Duodenal mucosa (tissue), 2 donors: ENCODE data around the gene LRRC15.

Experiments
- H3K27ac ChIP-seq: one replicate; pipeline ENCODE4 v1.7.0; 2013; ENCODE audit warnings: low read depth, low read length
- H3K27me3 ChIP-seq, 2 donors: one replicate each; pipeline ENCODE4 v1.7.0; 2013; ENCODE audit warnings: low read length in 2 of 2, control low read depth in 1 of 2; ENCODE audit not compliant: insufficient read depth in 2 of 2, control insufficient read depth in 1 of 2
- H3K36me3 ChIP-seq, 2 donors: one replicate each; pipeline ENCODE4 v1.7.0; 2013; ENCODE audit warnings: low read length in 2 of 2, control low read depth in 1 of 2; ENCODE audit not compliant: insufficient read depth in 2 of 2, control insufficient read depth in 1 of 2
- H3K4me1 ChIP-seq, 2 donors: one replicate each; pipeline ENCODE4 v1.7.0; 2013; ENCODE audit warnings: low read length in 2 of 2, control low read depth in 1 of 2; ENCODE audit not compliant: insufficient read depth in 2 of 2, control insufficient read depth in 1 of 2
- H3K4me3 ChIP-seq, 2 donors: one replicate each; pipeline ENCODE4 v1.7.0; 2013; ENCODE audit warnings: low read length in 2 of 2, low read depth in 1 of 2
- H3K9ac ChIP-seq, 2 donors: one replicate each; pipeline ENCODE4 v1.7.0; 2013; ENCODE audit warnings: low read length in 2 of 2, low read depth in 1 of 2
- H3K9me3 ChIP-seq, 2 donors: one replicate each; pipeline ENCODE4 v1.7.0; 2013; ENCODE audit warnings: low read length in 2 of 2, control low read depth in 1 of 2; ENCODE audit not compliant: control insufficient read depth in 1 of 2

Gene LRRC15

DNA sequence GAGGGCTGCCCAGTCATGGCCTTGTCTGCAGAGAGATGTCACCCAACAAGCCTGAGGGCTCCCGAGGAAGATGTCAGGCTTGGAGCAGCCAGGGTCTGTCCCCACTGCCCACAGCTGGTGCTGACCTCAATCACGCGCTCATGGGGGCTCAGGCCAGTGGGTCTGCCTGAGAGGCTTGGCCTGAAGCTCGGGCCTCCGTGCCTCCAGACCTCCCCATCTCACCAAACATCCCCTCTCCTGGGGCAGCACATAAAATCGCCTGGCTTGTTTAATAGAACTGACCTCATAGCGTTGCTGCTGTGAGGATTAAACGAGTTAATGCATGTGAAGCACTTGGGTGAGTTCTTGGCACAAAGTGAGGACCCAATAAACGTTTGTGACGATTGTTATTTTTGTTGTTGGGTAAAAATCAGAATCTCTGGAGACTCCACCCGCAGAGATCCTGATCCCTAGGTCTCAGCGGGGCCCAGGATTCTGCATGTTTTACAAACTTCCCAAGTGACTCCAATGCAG, 3.5 kb downstream of the LRRC15 start:
- Histone ChIP-seq H3K27ac (no peak overlapping the region), H3K9me3 (no peaks in the 10 kb centered on the region), H3K36me3 (no peaks in the 10 kb centered on the region), H3K9ac (no peak overlapping the region), H3K4me3 (no peak overlapping the region), H3K4me1 (peaks cover 0 to 4% of the 10 kb centered on the region in 2 donors), H3K27me3 (peaks cover 18 to 24% of the 10 kb centered on the region in 2 donors)

DNA sequence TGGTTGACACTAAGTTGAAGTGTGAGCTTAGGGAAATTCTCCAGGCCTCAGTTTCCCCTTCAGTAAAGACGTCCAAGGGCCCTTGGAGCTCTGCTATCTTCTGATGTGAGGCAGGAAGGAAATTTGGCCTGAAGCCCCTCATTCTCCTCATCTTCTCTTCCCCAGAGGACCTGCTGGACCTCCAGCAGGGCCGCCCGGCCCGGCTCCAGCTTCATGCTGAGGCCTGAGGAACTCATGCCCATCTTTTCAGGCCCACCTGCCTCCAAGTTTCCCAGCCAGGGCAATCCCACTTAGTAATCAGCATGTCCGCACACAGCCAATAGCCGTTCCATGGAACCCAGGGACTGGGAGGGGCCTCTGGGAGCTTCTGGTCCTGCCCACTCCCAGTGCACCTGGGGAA, 4.0 kb downstream of the LRRC15 start:
- Histone ChIP-seq H3K27me3 (peaks cover 18 to 22% of the 10 kb centered on the region in 2 donors), H3K9ac (no peak overlapping the region), H3K4me1 (peaks cover 0 to 4% of the 10 kb centered on the region in 2 donors), H3K9me3 (no peaks in the 10 kb centered on the region), H3K27ac (no peak overlapping the region), H3K36me3 (no peaks in the 10 kb centered on the region), H3K4me3 (no peak overlapping the region)

GRCh38 chr3:194364652-194365434, 4.7 kb downstream of the LRRC15 start:
- no peaks in the 10 kb centered on the region for H3K36me3 ChIP-seq
- no peak overlapping the region for H3K9ac ChIP-seq
- H3K9me3 ChIP-seq = no peaks in the 10 kb centered on the region
- no peak overlapping the region for H3K27ac ChIP-seq
- no peak overlapping the region for H3K4me3 ChIP-seq
- H3K4me1 ChIP-seq = peaks cover 0 to 4% of the 10 kb centered on the region in 2 donors
- H3K27me3 ChIP-seq = peaks cover 16 to 21% of the 10 kb centered on the region in 2 donors

DNA sequence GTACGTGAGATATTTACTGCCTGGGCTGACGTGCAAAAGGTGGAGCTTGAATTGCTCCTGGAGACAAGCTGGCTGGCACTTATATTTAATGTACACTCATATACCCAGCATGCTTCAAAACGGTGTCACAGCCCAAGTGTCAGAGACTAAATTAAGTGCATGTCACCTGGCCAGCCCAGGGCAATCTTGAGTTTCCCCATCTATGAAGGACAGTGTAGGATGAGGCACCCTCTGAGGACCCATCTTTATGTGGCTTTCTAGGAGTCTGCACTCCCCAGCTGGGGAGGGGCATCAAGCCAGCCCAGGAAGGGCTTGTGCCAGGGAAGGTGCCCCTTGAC, 5.3 kb downstream of the LRRC15 start:
- no peak overlapping the region for H3K4me3 ChIP-seq
- H3K9ac ChIP-seq = no peak overlapping the region
- no peak overlapping the region for H3K27ac ChIP-seq
- no peaks in the 10 kb centered on the region for H3K9me3 ChIP-seq
- H3K27me3 ChIP-seq = peaks cover 11 to 17% of the 10 kb centered on the region in 2 donors
- peaks cover 0 to 4% of the 10 kb centered on the region in 2 donors for H3K4me1 ChIP-seq
- H3K36me3 ChIP-seq = no peaks in the 10 kb centered on the region

GRCh38 chr3:194360568-194360967, 9.0 kb downstream of the LRRC15 start:
- no peak overlapping the region for H3K4me3 ChIP-seq
- H3K27me3 ChIP-seq = no peaks in the 10 kb centered on the region
- peaks cover 0 to 4% of the 10 kb centered on the region in 2 donors for H3K4me1 ChIP-seq
- H3K27ac ChIP-seq = no peak overlapping the region
- no peaks in the 10 kb centered on the region for H3K9me3 ChIP-seq
- H3K9ac ChIP-seq = no peak overlapping the region
- H3K36me3 ChIP-seq = no peaks in the 10 kb centered on the region

DNA sequence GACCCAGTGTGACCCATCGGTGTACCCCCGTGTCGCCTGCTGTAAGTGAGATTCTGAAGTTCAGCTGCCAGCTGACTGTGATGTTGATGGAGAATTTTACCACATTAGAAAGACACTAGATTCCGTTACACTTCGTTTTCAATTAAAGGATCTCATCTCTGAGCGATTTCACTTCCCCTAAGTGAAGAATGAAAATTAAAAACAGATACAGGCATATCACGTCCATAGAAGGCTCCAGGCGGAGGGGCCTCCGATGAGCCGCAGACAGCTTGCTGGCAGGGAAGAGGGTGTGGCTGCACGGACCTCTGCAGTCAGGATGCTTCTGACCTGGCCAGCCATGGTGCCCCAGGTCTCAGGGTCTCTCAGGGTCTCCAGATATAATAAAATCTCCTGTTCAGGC, 11.9 kb downstream of the LRRC15 start:
- Histone ChIP-seq H3K27me3 (no peaks in the 10 kb centered on the region), H3K27ac (no peak overlapping the region), H3K4me3 (no peak overlapping the region), H3K9ac (no peak overlapping the region), H3K4me1 (no peaks in the 10 kb centered on the region), H3K36me3 (no peaks in the 10 kb centered on the region), H3K9me3 (no peaks in the 10 kb centered on the region)

GRCh38 chr3:194355379-194355778, 14.2 kb downstream of the LRRC15 start:
- H3K4me1 ChIP-seq = no peaks in the 10 kb centered on the region
- H3K9ac ChIP-seq = no peak overlapping the region
- H3K36me3 ChIP-seq = no peaks in the 10 kb centered on the region
- no peaks in the 10 kb centered on the region for H3K27me3 ChIP-seq
- H3K4me3 ChIP-seq = no peak overlapping the region
- H3K9me3 ChIP-seq = no peaks in the 10 kb centered on the region
- no peak overlapping the region for H3K27ac ChIP-seq

DNA sequence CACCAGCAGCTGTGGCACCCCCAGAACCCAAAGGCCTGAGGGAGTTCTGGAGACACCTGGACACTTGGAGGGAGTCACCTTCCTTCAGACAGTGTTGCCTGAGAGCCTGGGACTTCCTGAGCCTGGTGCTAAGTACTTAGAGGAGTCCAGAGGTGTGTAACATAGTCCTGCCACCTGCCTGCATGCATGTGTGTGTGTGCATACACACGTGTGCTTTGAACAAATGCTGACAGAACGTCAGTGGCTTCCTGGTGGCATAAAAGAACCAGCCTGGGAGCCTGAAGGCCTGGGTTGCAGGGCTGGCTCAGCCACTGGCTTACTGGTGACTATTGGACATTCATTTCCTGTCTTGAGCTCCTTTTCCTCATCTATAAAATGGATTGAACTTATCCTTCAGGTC, 15.2 kb downstream of the LRRC15 start:
- no peak overlapping the region for H3K27ac ChIP-seq
- H3K9me3 ChIP-seq = no peaks in the 10 kb centered on the region
- no peak overlapping the region for H3K9ac ChIP-seq
- H3K4me1 ChIP-seq = no peaks in the 10 kb centered on the region
- no peaks in the 10 kb centered on the region for H3K36me3 ChIP-seq
- no peaks in the 10 kb centered on the region for H3K27me3 ChIP-seq
- no peak overlapping the region for H3K4me3 ChIP-seq

DNA sequence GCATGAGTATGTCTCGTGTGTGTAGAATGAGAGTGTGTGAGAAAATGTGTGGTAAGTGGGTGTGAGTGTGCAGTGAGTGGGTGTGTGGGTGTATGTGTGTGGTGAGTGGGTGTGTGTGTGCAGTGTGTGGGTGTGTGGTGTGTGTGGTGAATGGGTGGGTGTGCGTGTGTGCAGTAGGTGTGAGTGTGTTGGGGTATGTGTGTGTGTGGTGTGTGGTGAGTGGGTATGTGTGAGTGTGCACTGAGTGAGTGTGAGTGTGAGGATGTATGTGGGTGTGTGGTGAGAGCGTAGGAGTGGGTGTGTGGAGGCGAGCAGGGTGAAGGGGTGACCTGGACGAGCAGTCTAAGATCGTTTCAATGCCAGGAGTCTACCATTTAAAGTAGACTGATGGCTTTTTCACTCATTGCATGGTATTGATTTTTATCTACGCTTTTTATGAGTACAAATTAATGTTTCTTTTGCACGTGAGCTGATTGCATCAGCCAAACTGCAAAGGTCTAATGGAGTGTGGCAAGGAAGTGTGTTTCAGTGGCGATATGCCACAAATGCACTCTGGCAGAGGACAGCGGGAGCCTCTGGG, 16.8 kb downstream of the LRRC15 start:
- no peaks in the 10 kb centered on the region for H3K27me3 ChIP-seq
- H3K9ac ChIP-seq = no peak overlapping the region
- H3K4me3 ChIP-seq = no peak overlapping the region
- no peaks in the 10 kb centered on the region for H3K36me3 ChIP-seq
- no peaks in the 10 kb centered on the region for H3K9me3 ChIP-seq
- no peaks in the 10 kb centered on the region for H3K4me1 ChIP-seq
- no peak overlapping the region for H3K27ac ChIP-seq

- no peak overlapping the region for H3K4me3 ChIP-seq
- H3K9ac ChIP-seq = no peak overlapping the region
- no peak overlapping the region for H3K27ac ChIP-seq
- no peaks in the 10 kb centered on the region for H3K27me3 ChIP-seq
- no peaks in the 10 kb centered on the region for H3K36me3 ChIP-seq
- no peaks in the 10 kb centered on the region for H3K9me3 ChIP-seq
- no peaks in the 10 kb centered on the region for H3K4me1 ChIP-seq
Observed at GRCh38 chr3:194351952-194352536, 17.5 kb downstream of the LRRC15 start.
